KMS-11 (cell line): Measurements from ENCODE around the gene ANXA4.
"Not testable (repeated sequence)": the region's sequence is repeated elsewhere in the genome, so short reads cannot be mapped to it uniquely, and the experiment has no call there.

Experiments
- H2AFZ ChIP-seq: fragments of 200-600 bp; sonication (generic); 2 replicates; pipeline ENCODE4 v1.6.1; 2016; ENCODE audit warnings: antibody characterized with exemption, mixed run types, low read depth
- H3K27ac ChIP-seq: fragments of 200-600 bp; sonication (generic); 2 replicates; pipeline ENCODE4 v1.6.1; 2016; ENCODE audit warnings: mild to moderate bottlenecking, mixed run types
- H3K27me3 ChIP-seq: fragments of 200-600 bp; sonication (generic); 2 replicates; pipeline ENCODE4 v1.6.1; 2017; ENCODE audit warnings: mild to moderate bottlenecking, low read depth, mixed run types, moderate library complexity; ENCODE audit not compliant: insufficient read depth
- H3K36me3 ChIP-seq: fragments of 200-600 bp; sonication (generic); 2 replicates; pipeline ENCODE4 v1.6.1; 2017; ENCODE audit warnings: mild to moderate bottlenecking, mixed run types; ENCODE audit not compliant: insufficient read depth
- H3K4me1 ChIP-seq: fragments of 200-600 bp; sonication (generic); 2 replicates; pipeline ENCODE4 v1.6.1; 2016; ENCODE audit warnings: mild to moderate bottlenecking, low read depth, mixed run types; ENCODE audit not compliant: poor library complexity, severe bottlenecking
- H3K4me2 ChIP-seq: fragments of 200-600 bp; sonication (generic); 2 replicates; pipeline ENCODE4 v1.7.0; 2016; ENCODE audit warnings: mild to moderate bottlenecking, mixed run types
- H3K4me3 ChIP-seq: fragments of 200-600 bp; sonication (generic); IDR thresholded peaks from 2 replicates; pipeline ENCODE4 v1.6.1; 2017; ENCODE audit warnings: low read depth, low read length, mixed read lengths; ENCODE audit not compliant: insufficient read depth
- H3K79me2 ChIP-seq: fragments of 200-600 bp; sonication (generic); 2 replicates; pipeline ENCODE4 v1.6.1; 2016; ENCODE audit warnings: low read depth, mixed run types; ENCODE audit not compliant: insufficient read depth
- H3K9ac ChIP-seq: fragments of 200-600 bp; sonication (generic); 2 replicates; pipeline ENCODE4 v1.6.1; 2016; ENCODE audit warnings: mild to moderate bottlenecking, mixed run types
- H4K20me1 ChIP-seq: fragments of 200-600 bp; sonication (generic); 2 replicates; pipeline ENCODE4 v1.6.1; 2016; ENCODE audit warnings: mild to moderate bottlenecking, mixed run types; ENCODE audit not compliant: insufficient read depth
- TF ChIP-seq, protein P1 (sequence below): fragments of 200-600 bp; sonication (generic); conservative IDR thresholded peaks from 2 replicates; pipeline ENCODE4 v1.6.1; 2017; ENCODE audit warnings: low read depth, mild to moderate bottlenecking, antibody characterized with exemption, low read length, moderate library complexity, mixed read lengths

Gene ANXA4

DNA sequence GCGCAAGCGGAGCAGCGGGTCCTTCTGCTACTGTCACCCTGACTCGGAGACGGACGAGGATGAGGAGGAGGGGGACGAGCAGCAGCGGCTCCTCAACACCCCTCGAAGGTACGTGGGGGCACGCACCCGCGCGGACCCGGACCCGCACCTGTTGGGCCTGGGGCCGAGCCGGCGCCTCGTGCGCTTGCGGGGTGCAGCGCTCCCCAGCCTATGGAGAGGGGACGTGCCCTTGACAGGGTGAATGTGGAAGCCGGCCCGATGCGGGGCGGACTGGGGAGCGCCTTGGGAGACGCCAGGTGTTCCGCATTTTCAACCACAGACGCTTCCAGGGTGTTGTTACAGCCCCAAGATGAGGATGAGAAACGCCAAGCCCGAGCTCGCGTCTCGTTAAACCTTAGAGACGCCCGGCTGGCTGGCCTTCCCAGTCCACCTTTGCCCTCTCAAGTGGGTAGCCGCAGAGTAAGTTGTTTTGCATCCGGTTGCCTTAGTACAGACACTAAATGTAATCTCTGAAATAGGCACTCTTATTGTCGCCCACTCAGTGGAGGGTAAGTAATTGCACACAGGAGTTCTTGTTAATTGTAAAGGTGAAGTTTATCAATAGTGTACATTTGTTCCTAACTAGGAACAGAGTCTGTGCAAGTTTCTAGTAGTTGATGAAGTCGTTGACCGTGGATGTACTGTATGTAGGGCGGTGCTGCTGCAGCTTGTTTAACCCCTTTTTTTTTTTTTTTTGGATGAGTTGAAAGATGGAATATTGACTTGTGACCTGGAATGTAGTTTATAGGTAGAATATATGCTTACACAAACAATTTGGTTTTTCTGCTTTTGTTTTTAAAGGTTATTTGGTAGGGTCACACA, 88.3 kb downstream of the ANXA4 start:
- TF ChIP-seq, protein P1, sequence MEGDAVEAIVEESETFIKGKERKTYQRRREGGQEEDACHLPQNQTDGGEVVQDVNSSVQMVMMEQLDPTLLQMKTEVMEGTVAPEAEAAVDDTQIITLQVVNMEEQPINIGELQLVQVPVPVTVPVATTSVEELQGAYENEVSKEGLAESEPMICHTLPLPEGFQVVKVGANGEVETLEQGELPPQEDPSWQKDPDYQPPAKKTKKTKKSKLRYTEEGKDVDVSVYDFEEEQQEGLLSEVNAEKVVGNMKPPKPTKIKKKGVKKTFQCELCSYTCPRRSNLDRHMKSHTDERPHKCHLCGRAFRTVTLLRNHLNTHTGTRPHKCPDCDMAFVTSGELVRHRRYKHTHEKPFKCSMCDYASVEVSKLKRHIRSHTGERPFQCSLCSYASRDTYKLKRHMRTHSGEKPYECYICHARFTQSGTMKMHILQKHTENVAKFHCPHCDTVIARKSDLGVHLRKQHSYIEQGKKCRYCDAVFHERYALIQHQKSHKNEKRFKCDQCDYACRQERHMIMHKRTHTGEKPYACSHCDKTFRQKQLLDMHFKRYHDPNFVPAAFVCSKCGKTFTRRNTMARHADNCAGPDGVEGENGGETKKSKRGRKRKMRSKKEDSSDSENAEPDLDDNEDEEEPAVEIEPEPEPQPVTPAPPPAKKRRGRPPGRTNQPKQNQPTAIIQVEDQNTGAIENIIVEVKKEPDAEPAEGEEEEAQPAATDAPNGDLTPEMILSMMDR, result no peak
- H4K20me1 ChIP-seq, result no peaks in the 10 kb centered on the region

DNA sequence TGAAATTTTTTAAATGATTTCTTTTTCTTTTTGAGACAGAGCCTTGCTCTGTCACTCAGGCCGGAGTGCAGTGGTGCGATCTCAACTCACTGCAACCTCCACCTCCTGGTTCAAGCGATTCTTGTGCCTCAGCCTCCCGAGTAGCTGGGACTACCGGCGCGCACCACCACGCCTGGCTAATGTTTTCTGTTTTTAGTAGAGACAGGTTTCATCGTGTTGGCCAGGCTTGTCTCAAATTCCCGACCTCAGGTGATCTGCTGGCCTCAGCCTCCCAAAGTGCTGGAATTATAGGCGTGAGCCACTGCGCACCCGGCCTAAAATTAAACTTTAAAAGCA, 88.9 kb downstream of the ANXA4 start:
- H3K27ac ChIP-seq, H3K9ac ChIP-seq: not testable (repeated sequence)

More for the DNA sequence above, 88.3 kb downstream of the ANXA4 start:
- peaks cover 32% of the 10 kb centered on the region for H3K4me1 ChIP-seq
- H2AFZ ChIP-seq, result peak overlapping the region; percentile 92
- no peaks in the 10 kb centered on the region for H3K36me3 ChIP-seq
- no peaks in the 10 kb centered on the region for H3K27me3 ChIP-seq
- H3K9ac ChIP-seq, result peak overlapping the region; percentile 57; the same call in 1 of the 2 replicates
- peak overlapping the region; percentile 71; the same call in 1 of the 2 replicates for H3K27ac ChIP-seq
- H3K79me2 ChIP-seq, result peaks cover 42% of the 10 kb centered on the region
- H3K4me2 ChIP-seq, result peak overlapping the region; percentile 46
- H3K4me3 ChIP-seq, result peak overlapping the region; percentile 88

DNA sequence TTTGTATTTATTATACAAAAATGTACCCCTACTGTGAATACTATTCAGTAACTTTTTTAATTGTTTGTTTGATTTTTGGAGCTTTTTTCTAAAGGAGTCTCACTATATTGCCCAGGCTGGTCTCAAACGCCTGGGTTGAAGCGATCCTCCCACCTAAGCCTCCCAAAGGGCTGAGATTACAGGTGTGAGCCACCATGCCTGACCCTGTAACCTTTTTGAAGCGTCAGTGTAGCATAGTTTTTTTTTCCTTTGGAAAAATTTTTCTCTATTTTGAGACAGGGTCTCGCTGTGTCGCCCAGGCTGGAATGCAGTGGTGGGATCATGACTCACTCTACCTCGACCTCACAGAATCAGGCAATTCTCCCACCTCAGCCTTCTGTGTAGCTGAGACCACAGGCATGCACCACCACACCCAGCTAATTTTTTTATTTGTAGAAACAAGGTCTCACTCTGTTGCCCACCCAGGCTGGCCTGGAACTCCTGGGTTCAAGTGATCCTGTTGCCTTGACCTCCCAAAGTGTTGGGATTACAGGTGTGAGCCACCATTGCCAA, 89.5 kb downstream of the ANXA4 start:
- H3K4me3 ChIP-seq, result no peak overlapping the region
- H3K27ac ChIP-seq, result no peak overlapping the region
- H3K36me3 ChIP-seq, result no peaks in the 10 kb centered on the region
- peaks cover 37% of the 10 kb centered on the region for H3K4me1 ChIP-seq
- no peak overlapping the region for H2AFZ ChIP-seq
- H3K9ac ChIP-seq, result no peak overlapping the region
- TF ChIP-seq, protein P1, result no peak
- H4K20me1 ChIP-seq, result no peaks in the 10 kb centered on the region
- peak overlapping the region; percentile 46 for H3K4me2 ChIP-seq
- H3K79me2 ChIP-seq, result peaks cover 47% of the 10 kb centered on the region
- no peaks in the 10 kb centered on the region for H3K27me3 ChIP-seq

More for the DNA sequence above, 88.9 kb downstream of the ANXA4 start:
- H3K27me3 ChIP-seq, H2AFZ ChIP-seq, H3K4me3 ChIP-seq, H4K20me1 ChIP-seq, H3K36me3 ChIP-seq: not testable (repeated sequence)
- Histone ChIP-seq H3K79me2 (peaks cover 46% of the 10 kb centered on the region), H3K4me2 (peak overlapping the region; percentile 46), H3K4me1 (peaks cover 32% of the 10 kb centered on the region)

DNA sequence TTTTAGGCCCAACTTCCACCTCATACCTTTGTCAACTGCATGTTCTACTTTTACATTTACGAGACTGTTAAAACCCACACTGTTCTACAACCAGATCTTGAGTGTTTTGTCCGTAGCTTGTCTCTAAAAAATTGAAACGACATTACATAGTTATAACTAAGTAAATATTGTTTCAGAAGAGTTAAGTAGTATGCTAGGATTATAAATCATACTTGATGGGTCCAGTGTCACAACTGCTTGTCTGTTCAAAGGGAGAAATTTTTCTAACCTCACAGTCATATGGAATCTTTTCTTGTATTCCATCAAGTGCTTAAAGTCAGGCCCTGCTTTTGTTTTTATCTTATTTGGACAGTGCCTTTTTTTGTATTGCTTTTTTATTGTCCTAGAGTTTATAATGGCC, 91.8 kb downstream of the ANXA4 start:
- Histone ChIP-seq H3K27me3 (no peaks in the 10 kb centered on the region), H3K36me3 (no peaks in the 10 kb centered on the region), H3K4me3 (no peak overlapping the region), H3K4me2 (no peak overlapping the region), H3K9ac (no peak overlapping the region), H2AFZ (no peak overlapping the region), H3K79me2 (peaks cover 51% of the 10 kb centered on the region), H4K20me1 (no peaks in the 10 kb centered on the region), H3K4me1 (peaks cover 42% of the 10 kb centered on the region), H3K27ac (no peak overlapping the region)
- TF ChIP-seq, protein P1, result no peak

DNA sequence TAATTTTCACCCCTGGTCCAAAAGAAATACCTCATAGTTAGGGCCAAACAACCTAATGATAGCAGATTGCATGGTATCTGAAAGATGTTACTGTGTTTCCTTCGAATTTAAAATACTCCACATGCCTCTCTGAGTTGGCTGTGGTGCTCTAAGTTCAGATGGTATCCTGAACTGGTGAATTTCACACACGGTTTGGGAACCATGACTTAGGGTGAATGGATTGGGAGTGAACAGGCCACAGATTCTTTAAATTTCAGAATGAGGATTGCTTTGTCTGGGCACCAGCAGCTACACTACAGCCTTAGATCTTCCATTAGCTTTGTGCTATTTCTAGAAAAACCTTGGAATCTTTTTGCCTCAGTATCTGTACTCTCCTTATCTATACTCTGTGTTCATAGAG, 93.7 kb downstream of the ANXA4 start:
- no peak overlapping the region for H2AFZ ChIP-seq
- no peak overlapping the region for H3K4me3 ChIP-seq
- peaks cover 44% of the 10 kb centered on the region for H3K79me2 ChIP-seq
- no peak overlapping the region for H3K27ac ChIP-seq
- no peaks in the 10 kb centered on the region for H3K27me3 ChIP-seq
- TF ChIP-seq, protein P1, result no peak
- peaks cover 37% of the 10 kb centered on the region for H3K4me1 ChIP-seq
- H3K9ac ChIP-seq, result no peak overlapping the region
- no peak overlapping the region for H3K4me2 ChIP-seq
- no peaks in the 10 kb centered on the region for H3K36me3 ChIP-seq
- H4K20me1 ChIP-seq, result no peaks in the 10 kb centered on the region
